SHP77 treated with DMSO at 0.1 percent for 48 hours (cell line): ENCODE results near the gene PEF1.
A peak's percentile ranks its signal among the peaks of the same experiment; 100 is the strongest.

ENCODE experiments used
- DNase-seq: peaks from one replicate; lab custom pipeline; 2025; lab: John Stamatoyannopoulos, UW

The PEF1 gene

GRCh38 chr1:31583995-31584868 lies 60.4 kb downstream of the PEF1 start:
- peak; percentile 42 for DNase-seq

GRCh38 chr1:31583082-31583994 lies 61.3 kb downstream of the PEF1 start:
- no peak for DNase-seq

GRCh38 chr1:31581821-31582810 lies 62.6 kb downstream of the PEF1 start:
- no peak for DNase-seq

- no peak for DNase-seq
These were observed 63.6 kb downstream of the PEF1 start for GRCh38 chr1:31580891-31581603.

GRCh38 chr1:31580513-31580870 lies 64.2 kb downstream of the PEF1 start:
- no peak for DNase-seq
